Activated CD4-positive, alpha-beta T cell treated with anti-CD3 and anti-CD28 coated beads, Interleukin-10, Interleukin-2, amounts not matched to agents 100 ng/mL and 50 ng/mL, durations not matched to agents 16 hours and 8 hours (primary cell): Measurements from ENCODE around the gene LRP5.
"Not testable (repeated sequence)": the region's sequence is repeated elsewhere in the genome, so short reads cannot be mapped to it uniquely, and the experiment has no call there.

Source experiments
- DNase-seq: peaks from one replicate; pipeline ENCODE4 v3.0.0-alpha.2; 2020

LRP5 gene

GRCh38 chr11:68424981-68425865 is 112.8 kb downstream of the LRP5 start:
- no peak for DNase-seq

- no peak for DNase-seq
Measured at GRCh38 chr11:68425866-68426380, 113.5 kb downstream of the LRP5 start.

GRCh38 chr11:68429661-68430060 is 117.3 kb downstream of the LRP5 start:
- no peak for DNase-seq

GRCh38 chr11:68430384-68430783 is 118.0 kb downstream of the LRP5 start:
- no peak for DNase-seq

GRCh38 chr11:68430801-68431200 is 118.4 kb downstream of the LRP5 start:
- DNase-seq = no peak

GRCh38 chr11:68431984-68432645 is 119.7 kb downstream of the LRP5 start:
- no peak for DNase-seq

GRCh38 chr11:68432874-68433273 is 120.5 kb downstream of the LRP5 start:
- no peak for DNase-seq

GRCh38 chr11:68433541-68433940 is 121.2 kb downstream of the LRP5 start:
- DNase-seq = no peak

GRCh38 chr11:68434159-68434558 is 121.8 kb downstream of the LRP5 start:
- not testable (repeated sequence) for DNase-seq

- DNase-seq = no peak
Measured at GRCh38 chr11:68436162-68436888, 123.9 kb downstream of the LRP5 start.

GRCh38 chr11:68436985-68437926 is 124.9 kb downstream of the LRP5 start:
- no peak for DNase-seq

GRCh38 chr11:68437927-68438657 is 125.7 kb downstream of the LRP5 start:
- DNase-seq = no peak

GRCh38 chr11:68438658-68439259 is 126.4 kb downstream of the LRP5 start:
- no peak for DNase-seq

- no peak for DNase-seq
Measured at GRCh38 chr11:68439355-68440065, 127.1 kb downstream of the LRP5 start.

- DNase-seq = no peak
Measured at GRCh38 chr11:68440224-68440623, 127.8 kb downstream of the LRP5 start.

GRCh38 chr11:68441466-68442230 is 129.3 kb downstream of the LRP5 start:
- DNase-seq = no peak

GRCh38 chr11:68442433-68442832 is 130.0 kb downstream of the LRP5 start:
- no peak for DNase-seq

GRCh38 chr11:68444566-68444965 is 132.2 kb downstream of the LRP5 start:
- no peak for DNase-seq

GRCh38 chr11:68445531-68446035 is 133.2 kb downstream of the LRP5 start:
- DNase-seq = no peak
